Body of pancreas (tissue), 4 donors: Measurements from ENCODE around the gene LRRC9.
A peak's percentile ranks its signal among the peaks of the same experiment; 100 is the strongest.

ENCODE experiments used
- POLR2A ChIP-seq, 3 donors: fragments of 450-650 bp; IDR thresholded peaks; one replicate each; pipeline ENCODE4 v1.6.1; 2016; ENCODE audit warnings: antibody characterized with exemption in 3 of 3, mild to moderate bottlenecking in 2 of 3
- TF ChIP-seq, protein P1 (sequence below), 7 experiments: fragments of 450-650 bp in 4 of 7; fragments of 200-600 bp in 3 of 7; sonication (generic) in 3 of 7; IDR thresholded peaks; one replicate each; pipeline ENCODE4 v1.5.1; 2016 to 2019; ENCODE audit warnings: antibody characterized with exemption in 7 of 7

DNA sequence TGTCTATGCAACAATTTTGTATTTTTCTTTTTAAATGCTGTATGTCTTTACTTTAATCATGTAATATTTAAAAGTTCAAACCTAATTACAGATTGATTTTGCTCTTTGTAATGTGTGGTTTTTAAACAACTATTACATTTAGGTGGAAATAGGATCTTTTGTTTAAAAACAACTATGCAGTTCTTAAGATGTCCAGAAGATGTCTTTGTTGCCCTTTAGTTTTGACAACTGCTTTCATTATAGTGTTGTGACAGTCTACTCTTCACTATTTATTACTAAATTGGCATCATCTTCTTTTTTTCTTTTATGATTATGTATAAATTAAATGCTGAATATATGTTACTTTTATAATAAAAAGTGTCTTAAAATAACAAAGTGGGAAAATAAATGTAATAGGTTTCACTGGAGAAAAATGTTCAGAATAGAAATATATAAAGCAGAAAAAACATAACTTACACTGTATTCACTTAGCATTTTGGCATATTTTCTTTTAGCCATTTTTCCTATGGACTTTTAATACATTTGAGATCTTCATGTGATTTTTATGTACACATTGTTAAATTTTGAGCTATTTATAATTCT, 144.6 kb downstream of the LRRC9 start:
- TF ChIP-seq, protein P1, sequence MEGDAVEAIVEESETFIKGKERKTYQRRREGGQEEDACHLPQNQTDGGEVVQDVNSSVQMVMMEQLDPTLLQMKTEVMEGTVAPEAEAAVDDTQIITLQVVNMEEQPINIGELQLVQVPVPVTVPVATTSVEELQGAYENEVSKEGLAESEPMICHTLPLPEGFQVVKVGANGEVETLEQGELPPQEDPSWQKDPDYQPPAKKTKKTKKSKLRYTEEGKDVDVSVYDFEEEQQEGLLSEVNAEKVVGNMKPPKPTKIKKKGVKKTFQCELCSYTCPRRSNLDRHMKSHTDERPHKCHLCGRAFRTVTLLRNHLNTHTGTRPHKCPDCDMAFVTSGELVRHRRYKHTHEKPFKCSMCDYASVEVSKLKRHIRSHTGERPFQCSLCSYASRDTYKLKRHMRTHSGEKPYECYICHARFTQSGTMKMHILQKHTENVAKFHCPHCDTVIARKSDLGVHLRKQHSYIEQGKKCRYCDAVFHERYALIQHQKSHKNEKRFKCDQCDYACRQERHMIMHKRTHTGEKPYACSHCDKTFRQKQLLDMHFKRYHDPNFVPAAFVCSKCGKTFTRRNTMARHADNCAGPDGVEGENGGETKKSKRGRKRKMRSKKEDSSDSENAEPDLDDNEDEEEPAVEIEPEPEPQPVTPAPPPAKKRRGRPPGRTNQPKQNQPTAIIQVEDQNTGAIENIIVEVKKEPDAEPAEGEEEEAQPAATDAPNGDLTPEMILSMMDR (IDR thresholded peaks at IDR 0.05): peak; percentile 8 to 57 (median 35)
- TF ChIP-seq POLR2A (IDR thresholded peaks at IDR 0.05): no peak
